HL-60/S4 treated with retinoic acid at 250 ng/mL for 4 days and 3 days (cell line): ENCODE measurements around the gene SCD5.

ENCODE experiments used
- in situ Hi-C: fragments of 300-500 bp; cut with MboI; formaldehyde crosslinking; loops from 2 replicates; pipeline ENCODE4 v1.7.0; 2022; ENCODE audit warnings: low sequenced_read_pairs

Gene SCD5

DNA sequence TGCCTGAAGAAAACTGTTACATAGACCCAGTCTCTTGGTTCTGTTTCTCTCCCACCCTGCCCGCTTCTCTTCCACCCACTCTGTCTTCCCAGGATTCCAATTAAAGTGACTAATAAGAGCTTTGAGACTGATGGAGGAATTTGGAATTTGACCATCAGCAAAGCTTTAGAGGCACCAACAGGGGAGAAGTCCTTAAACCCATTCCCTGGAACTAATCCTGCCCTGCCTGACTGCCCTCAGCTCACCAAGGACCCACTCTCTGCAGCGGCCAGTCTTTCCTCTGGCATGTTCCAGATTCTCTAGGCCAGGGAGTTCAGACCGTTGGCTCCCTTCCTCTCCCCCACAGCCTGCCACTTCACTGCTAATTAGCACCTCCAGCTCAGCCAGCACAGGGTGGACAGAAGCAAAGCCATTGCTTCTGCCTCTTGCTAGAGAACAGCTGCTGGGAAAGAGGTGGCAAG, 23.9 kb downstream of the SCD5 start:
- in situ Hi-C loops, result no loop called here

DNA sequence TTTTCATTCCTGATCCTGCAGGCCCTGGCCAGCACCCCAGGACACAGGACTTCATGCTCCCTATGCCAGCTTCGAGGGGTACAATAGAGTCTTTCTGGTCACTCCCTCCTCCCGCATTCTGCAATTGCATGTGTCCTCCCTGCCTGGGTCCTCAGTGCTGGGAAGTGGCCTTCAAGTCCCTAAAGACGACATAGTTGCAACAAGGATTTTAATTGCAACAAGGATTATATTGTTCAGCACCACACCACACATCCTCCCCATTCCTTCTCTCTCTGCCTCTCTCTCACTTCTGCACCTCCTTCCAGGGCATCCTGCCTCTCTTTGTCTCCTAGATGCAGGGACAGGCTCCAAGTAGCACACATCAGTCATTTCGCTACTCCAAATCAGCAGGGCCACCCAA, 25.5 kb downstream of the SCD5 start:
- in situ Hi-C loops, result no loop called here

- in situ Hi-C loops, result no loop called here
Measured at GRCh38 chr4:82770607-82771006, 28.0 kb downstream of the SCD5 start.

DNA sequence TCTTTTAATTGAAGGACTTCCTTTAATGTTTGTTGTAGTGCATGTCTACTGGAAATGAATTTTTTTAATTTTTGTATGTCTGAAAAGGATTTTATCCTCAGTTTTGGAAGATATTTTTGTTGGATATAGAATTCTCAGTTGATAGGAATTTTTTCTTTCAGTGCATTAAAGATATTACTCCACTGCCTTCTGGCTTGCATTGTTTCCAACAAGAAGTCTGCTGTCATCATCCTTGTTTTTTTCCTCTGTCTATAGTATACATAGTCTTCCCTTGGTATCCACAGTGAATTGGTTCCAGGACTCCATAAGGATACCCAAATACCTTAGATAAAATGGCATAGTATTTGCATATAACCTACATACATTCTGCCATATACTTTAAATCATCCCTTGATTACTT, 33.5 kb downstream of the SCD5 start:
- in situ Hi-C loops, result no loop called here

- in situ Hi-C loops, result no loop called here
Measured at GRCh38 chr4:82761229-82761628, 37.4 kb downstream of the SCD5 start.

DNA sequence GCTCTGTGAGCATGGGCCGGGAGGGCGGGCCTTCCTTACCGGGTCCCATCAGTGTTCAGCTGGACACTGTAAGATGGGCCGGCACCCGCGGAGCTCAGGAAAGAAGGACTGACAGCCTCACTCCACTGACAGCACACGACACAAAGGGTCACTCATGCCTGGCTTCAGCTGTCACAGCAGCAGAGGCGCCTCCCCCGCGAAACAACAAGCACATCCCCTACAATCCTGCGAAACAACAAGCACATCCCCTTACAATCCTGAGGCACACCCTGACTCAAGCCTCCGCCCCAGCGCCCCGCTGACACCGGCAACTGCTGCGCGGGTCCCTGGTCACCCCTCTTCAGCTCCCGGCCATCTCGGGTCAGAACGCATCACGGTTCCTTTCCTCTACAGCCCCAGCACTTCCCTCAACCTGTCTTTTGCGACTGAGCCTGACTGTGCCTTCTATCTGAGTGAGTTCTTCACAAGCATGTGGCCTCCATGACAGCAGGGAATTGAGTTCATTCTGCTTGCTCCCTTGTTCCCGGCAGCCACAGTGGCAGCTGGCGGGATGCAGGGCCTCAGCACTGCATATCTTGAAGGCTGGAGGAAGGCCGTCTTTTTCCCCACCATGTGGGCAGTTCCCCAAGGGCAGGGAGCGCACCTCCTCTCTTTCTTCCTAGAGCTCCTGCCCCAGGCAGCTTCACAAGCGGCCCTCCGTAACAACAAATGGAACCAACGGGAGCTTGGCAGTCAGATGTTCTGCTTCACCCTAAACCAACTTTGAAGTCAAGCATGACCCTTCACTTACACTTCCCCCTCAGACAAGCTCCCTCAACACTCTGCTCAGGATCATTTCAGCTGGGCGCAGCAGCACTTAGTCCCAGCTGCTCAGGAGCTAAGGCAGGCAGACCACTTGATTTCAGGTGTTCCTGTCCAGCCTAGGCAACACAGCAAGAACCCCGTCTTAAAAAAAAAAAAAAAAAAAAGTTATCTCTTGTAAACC, 39.6 kb downstream of the SCD5 start:
- in situ Hi-C loops, result no loop called here

- in situ Hi-C loops, result no loop called here
Measured at GRCh38 chr4:82756061-82756460, 42.5 kb downstream of the SCD5 start.

DNA sequence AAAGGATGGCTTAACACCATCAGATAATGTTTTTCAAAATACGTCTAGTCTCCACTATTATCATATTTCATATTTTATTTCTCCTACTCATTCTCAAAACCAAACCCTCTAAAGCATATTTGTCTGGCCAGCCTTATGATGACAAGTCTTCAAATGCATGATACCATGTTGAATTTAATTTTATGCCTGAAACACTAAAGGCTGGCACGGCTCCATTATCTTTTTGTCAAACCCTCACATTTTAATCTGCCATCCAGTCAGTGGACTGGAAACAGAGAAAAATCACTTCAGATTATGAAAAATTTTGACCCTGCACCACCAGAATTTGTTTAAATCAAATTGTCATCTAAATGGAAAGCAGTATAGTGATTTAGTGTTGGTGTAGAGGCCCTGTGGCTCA, 42.9 kb downstream of the SCD5 start:
- in situ Hi-C loops, result no loop called here

DNA sequence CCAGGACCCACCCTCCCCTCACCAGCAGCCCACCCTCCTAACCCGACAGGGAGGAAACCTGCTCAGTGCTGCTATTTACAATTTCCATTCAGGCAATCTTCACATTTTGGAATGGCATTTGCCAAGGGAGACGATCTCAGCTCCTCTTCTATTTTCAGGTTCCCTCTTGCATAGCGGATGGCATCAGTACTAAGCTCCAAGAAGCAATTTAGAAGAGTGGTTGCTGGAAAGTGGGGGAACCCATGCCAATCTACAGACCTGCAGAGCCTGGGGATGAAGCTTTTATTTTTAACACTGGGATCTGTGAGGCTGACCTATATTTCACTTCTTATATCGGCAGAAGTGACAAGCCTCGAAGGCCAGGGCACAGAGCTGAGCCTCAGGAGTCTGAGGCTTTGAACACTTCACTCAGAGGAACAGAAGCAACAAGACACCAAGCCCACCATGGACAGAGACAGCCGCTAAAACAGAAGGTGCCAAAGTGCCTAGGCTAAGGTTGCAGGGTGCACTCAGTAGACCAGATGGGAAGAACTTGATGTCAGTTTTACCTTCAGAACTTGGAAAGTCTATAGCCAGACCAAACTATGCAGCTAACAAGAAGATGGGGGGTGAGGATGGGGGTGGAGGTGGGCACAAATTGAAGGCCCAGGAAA, 44.0 kb downstream of the SCD5 start:
- in situ Hi-C loops, result no loop called here

DNA sequence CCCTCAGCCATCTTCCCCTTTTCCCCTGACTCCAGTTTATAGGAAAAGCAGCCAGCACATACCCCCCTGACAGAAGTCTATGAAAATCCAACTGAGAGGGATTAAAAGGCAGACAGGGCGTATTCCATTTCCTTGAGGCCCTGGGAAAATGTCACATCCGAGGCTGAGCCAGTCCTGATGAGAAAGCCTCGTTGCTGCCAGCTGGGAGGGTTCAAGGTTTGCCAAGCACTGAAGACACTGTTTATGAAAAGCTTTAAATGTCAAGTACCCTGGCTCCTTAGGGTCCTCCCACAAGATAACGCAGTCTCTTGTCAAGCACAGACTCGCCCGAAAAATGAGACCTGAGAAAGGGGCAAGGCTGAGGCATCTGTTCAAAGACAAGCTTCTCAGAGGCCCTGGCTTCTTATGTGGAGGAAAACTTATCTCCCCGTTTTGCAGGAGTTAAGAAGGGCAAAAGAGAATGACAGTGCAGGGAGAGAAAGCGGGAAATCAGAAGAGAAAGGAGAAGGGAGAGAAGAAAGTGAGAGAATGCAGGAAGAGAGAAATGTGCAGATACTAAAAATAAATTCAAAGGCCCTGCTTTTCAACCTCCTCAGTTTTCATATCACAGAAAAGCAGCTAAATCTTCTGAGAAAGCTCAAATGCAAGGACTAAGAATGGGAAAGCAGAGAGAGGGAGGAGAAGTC, 44.7 kb downstream of the SCD5 start:
- in situ Hi-C loops, result no loop called here

GRCh38 chr4:82753238-82753637, 45.4 kb downstream of the SCD5 start:
- in situ Hi-C loops, result no loop called here

- in situ Hi-C loops, result no loop called here
Measured at GRCh38 chr4:82748810-82749470, 49.7 kb downstream of the SCD5 start.

DNA sequence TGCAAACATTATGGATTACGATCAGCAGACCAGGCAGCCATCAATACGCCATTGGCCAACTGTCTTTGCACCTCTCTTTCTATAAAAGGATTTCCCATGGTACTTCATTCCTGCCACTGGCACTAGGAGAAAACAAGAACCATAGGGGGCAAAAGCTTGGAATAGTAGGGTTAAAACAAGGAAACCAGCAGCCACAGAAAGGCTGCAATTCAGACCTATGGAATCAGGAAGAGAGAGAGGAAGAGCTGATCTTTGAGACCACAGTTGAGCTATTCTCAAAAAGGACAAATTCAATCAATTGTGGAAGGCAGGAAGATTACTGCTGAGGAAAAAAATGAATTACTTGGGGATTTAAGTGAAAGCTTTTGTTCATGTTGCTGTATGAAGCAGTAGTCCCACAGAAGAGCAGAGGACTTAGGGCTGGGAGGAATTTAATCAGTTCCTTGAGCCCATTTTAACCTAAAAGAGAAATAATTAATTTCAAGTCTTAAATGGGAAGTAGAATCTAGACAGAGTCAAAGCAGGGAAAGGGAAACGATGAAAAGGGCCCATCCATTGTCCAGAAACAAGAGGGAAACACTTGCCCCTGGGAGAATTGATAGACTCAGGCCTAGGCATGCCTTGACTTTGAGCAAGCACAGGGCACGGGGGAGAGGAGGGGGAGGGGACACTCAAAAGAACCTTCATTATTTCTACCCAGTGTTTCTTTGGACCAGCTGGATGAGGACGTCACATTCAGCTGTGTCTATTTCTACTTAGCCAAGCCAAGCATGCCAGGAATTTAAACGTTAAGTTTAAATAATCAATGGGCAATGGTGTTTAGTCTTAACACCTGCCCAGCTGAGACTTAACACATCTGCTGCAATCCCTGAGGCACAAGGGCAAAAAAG, 50.7 kb downstream of the SCD5 start:
- in situ Hi-C loops, result no loop called here

DNA sequence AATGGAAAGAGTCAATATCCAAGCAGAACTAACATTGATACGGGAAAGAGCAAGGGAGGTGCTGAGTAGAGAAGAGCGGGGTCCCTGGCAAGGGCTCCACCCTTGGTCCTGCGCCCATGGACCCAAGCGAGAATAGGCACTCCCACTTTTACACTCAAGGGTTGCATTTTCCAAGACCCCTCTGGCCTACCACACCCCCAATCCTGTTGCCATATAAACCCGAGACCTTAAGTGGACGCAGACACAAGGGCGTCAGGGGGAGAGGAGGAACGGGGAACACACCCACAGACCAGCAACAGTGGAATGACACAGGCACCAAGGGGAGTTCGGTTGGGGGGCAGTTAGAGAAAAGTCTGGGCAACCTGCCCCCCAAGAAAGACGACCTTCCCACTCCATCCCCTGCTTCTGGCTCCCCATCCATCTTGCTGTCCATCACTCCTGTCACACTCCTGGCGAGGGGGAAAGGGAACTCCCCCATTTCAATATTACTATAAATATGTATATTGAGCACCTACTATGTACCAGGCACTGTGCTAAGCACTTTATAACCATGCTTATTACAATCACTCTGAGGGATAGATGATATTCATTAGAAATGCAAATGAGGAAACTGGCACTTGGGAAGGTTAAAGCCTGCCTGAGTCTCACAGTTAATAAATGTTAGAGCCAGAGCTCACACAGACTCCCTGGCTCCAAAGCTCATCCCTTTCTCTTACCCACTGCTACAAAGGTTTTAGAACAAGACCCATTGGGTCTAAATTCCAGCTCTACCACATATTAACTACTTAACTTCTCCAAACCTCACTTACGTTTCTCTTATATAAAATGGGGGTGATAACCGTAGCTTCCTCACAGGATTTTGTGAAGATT, 51.7 kb downstream of the SCD5 start:
- in situ Hi-C loops, result no loop called here

- in situ Hi-C loops, result no loop called here
Measured at GRCh38 chr4:82745173-82745842, 53.3 kb downstream of the SCD5 start.

GRCh38 chr4:82744284-82744968, 54.2 kb downstream of the SCD5 start:
- in situ Hi-C loops, result no loop called here

GRCh38 chr4:82741188-82741587, 57.4 kb downstream of the SCD5 start:
- in situ Hi-C loops, result no loop called here
